GM03348 (cell line): ENCODE measurements around the gene STARD6.
A peak's percentile ranks its signal among the peaks of the same experiment; 100 is the strongest.
"Not testable (repeated sequence)": the region's sequence is repeated elsewhere in the genome, so short reads cannot be mapped to it uniquely, and the experiment has no call there.

Source experiments
- DNase-seq: peaks from one replicate; pipeline ENCODE4 v3.0.0; 2012; ENCODE audit warnings: low spot score

Gene STARD6

DNA sequence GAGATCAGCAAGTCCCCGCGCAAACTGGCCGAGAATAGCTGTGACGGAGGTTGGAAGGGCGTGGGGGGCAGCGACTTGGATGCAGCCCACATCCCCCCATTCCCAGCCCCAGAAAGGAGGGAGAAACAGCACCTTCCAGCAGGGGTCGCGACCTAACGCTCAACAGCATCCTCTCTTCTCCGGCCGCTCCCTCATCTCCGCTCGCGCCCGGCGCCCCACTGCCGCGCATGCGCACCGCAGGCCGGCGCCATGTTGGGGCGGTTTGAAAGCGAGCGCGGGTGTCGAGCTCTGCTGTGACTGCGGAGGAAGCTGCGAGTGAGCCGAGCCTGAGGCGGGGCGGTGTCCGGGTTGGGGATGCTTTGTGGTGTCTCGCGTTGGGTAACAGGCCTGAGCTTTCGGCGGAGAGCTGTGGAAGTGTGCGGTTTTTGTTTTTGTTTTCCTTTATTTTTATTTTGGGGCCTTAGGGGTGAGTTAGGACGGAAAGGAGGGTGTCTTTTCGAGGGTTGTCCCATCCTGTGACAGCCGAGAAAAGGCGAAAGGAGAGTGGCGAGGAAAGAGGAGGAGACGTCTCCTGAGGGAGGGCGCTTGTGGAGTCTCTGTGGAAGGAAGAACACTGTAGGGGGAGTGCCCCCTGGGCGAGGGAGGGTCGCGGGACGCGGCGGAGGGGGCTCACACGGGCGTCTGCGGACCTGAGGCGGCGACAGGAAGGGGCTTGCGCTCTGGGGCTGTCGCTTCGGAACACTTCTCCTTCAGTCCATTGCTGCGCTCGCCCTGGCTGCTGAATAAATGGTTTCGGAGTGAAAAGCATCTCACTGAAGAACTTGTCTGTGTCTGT is at the start of gene STARD6, which contains the start of gene C18orf54:
Gene STARD6 (minus strand): TSS at position 199 of the 835 bp plus-strand sequence. CDS start 3,285 bp downstream, outside the sequence.
Gene C18orf54 (plus strand): TSS at position 247 of the 835 bp plus-strand sequence. CDS start 2,667 bp downstream, outside the sequence.
- DNase-seq, result peak; percentile 98

GRCh38 chr18:54405290-54405689 is 47.6 kb upstream of the STARD6 start:
- DNase-seq, result no peak

- DNase-seq, result no peak
These were observed 39.1 kb upstream of the STARD6 start for GRCh38 chr18:54396760-54397159.

DNA sequence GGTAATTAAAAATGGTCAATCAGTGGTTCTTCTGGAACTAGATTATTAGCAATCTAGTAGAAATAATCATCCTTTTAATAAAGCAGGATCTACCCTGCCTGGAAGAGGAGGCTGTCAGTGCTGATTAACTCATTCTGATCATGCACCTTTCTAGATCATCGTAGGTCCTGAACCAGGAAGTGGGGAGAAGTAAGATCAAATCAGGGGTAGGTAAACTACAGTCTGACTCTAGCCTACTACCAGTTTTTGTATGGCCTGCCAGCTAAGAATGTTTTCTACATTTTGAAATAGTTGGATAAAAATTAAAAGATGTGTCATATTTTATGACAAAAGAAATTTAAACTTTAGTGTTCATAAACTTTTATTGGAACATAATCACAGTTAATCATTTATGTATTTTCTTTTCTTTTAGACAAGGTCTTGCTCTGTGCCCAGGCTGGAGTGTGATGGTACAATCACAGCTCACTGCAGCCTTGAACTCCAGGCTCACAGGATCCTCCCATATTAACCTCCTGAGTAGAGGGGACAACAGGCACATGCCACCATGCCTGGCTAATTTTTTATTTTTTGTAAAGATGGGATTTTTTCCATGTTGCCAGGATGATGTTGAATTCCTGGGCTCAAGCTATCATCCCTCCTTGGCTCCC is 36.1 kb upstream of the STARD6 start:
- no peak for DNase-seq

- DNase-seq, result peak; percentile 67
These were observed 34.9 kb upstream of the STARD6 start for GRCh38 chr18:54392543-54393023.

GRCh38 chr18:54390838-54391237 is 33.2 kb upstream of the STARD6 start:
- no peak for DNase-seq

DNA sequence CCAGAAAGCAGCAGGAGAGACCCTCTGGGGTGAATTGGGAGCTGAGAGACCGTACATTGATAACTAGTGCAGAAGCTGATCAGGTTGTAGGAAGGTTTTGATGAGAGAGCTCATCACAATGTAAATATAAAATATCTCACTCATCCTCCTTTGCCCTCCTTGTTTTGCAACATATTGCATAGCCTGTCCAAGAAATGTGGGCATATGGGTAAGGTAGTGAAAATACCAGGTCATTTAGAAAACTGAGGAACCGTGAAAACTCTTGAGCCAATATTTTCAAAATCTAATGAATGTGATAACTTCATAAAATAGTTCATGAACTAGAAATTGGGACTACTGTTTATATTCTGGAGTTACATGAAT is 31.5 kb upstream of the STARD6 start:
- DNase-seq, result no peak

DNA sequence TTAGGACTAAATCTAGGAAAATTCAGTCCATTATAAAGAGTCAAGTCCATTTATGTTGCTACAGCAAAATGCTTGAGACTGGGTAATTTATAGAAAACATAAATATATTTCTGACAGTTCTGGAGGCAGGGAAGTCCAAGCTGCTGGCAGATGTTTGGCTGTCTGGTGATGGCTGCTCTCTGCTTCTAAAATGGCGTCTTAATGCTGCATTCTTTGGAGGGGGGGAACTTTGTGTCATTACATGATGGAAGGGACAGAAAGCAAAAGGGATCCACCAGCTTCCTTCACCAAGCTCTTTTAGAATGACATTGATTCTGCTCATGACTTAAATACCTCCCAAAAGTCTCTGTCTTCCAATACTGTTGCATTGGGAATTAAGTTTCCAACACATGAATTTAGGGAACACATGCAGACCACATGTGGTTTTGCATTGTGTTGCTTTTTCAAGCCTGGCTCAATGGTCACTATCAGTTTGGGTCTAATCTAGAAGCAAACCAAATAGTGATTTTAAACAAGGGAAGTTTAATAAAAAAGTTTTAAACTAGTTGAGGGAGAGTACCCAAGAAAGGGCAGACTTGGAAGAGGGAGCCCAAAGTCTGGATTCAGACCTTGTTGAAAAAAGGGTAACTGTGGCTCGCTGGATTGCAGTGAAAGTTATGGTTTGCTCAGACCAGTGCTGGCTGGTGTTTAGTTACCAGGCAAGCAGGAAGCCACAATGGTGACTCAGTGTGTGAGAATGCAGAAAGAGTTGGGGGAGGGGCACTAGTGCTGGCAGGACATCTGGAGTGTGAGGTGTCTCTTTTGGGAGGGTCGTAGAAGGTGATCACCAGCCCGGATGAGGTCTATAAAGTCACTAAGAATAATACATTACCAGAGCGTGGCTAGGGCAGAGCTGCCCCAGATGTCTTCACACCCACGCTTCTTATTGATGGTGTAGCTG is 30.8 kb upstream of the STARD6 start:
- DNase-seq, result peak; percentile 64

DNA sequence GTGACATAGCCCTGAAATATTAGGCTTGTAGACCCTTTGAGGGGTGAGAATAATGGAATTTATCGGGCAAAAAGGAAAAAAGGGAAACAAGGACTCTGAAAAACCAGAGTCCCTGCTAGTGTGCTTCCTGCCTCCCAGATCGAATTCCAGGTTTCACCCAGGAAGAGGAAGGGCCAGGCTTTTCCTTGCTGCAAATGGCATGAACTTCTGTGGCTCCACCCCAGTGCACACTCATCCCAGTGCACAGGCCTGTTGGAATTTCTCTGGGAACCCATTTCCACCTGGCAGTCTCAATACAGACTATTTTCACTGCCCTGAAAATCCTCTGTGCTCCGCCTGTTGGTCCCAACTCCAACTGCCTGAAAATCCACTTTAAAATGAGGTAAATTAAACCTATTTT is 30.0 kb upstream of the STARD6 start:
- DNase-seq, result no peak

DNA sequence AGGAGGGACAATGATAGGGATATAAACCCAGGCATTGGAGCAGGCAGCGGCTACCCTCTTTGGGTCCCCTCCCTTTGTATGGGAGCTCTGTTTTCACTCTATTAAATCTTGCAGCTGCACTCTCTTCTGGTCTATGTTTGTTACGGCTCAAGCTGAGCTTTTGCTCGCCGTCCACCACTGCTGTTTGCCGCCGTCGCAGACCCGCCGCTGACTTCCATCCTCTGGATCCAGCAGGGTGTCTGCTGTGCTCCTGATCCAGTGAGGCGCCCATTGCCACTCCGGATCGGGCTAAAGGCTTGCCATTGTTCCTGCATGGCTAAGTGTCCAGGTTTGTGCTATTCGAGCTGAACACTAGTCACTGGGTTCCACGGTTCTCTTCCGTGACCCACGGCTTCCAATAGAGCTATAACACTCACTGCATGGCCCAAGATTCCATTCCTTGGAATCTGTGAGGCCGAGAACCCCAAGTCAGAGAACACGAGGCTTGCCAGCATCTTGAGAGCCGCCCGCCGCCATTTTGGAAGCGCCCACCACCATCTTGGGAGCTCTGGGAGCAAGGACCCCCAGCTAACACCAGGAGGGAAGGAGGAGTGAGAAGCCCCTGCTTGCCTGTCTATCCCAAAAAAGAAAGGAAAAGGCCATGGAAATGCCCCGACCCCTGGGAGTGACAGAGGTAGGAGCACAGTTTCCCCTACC is 29.3 kb upstream of the STARD6 start:
- not testable (repeated sequence) for DNase-seq

DNA sequence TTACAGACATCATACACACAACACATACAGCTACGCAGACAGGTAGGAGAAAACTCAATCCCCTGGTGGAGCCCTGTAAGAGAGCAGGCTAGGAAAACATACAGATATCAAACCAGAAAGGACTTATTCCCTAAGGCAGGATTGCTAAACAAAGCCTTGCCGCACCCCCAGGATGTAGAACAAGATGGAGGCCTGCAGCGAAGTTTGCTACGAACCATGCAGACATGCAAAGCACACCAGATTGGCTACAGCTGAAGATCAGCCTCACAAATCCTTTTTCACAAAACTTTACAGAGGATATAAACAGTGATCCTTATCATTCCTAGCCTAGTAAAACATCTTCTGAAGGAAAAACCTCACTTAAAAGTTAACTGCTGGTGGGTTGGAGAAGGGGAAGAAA is 28.4 kb upstream of the STARD6 start:
- no peak for DNase-seq

- DNase-seq, result no peak
These were observed 25.1 kb upstream of the STARD6 start for GRCh38 chr18:54382733-54383252.

GRCh38 chr18:54382076-54382475 is 24.4 kb upstream of the STARD6 start:
- DNase-seq, result no peak

GRCh38 chr18:54381640-54382039 is 24.0 kb upstream of the STARD6 start:
- DNase-seq, result no peak

GRCh38 chr18:54378057-54378456 is 20.4 kb upstream of the STARD6 start:
- DNase-seq, result no peak

GRCh38 chr18:54360406-54360805 is 2.7 kb upstream of the STARD6 start:
- DNase-seq, result peak; percentile 3

DNA sequence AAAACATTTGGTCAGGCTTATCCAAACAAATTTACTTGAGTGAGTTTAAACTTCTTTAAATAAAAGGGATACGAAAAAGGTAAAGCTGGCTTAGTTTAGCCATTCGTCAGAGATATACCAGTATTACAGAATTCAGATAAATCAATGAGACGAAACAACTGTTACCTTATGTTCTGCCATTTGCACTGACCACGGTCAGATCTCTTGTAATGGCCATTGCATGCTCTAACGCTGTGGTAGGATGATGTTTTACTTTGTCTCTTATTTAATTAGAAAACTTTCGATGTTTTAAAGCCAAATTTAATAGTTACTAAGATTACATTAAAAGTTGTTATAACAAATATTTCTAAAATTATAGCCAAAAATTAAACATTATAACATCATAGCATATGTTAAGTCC is 1.6 kb upstream of the STARD6 start:
- no peak for DNase-seq

DNA sequence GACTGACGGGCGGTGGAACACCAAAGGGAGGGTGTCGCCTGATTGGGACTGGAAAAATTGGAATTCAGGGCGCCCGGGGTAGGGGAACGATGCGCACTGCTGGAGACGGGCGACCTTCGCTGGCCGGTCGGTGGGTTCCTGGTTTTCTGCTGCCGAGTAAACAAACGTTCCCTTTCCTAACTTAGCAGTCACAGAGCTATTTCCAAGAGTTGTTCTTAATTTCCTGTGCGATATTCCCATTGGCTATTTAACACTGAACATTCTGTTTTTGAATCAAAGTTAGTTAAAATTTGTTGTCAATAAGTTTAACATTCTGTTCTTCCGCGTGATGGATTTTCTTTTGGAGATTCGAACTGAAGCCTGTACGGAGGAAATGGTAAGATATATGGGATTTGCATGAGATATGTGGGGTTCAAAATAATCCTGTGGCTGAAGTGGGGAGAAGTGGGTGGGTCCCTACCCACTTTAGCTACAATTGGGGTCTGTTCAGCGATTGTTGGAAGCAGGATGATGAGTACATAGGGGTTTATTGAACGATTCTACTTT is 910 bp upstream of the STARD6 start:
- peak; percentile 43 for DNase-seq

GRCh38 chr18:54357082-54357659 is 487 bp downstream of the STARD6 start:
- DNase-seq, result no peak

DNA sequence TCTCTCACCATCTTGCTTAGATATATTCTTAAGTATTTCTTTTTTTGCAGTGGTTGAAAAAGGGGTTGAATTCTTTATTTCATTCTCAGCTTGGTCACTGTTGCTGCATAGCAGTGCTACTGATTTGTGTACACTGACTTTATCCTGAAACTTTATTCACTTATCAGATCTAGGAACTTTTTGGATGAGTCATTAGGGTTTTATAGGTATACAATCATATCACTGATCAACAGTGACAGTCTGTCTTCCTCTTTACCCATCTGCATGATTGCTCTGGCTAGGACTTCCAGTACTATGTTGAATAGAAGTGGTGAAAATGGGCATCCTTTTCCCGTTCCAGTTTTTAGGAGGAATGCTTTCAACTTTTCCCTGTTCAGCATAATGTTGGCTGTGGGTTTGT is 6.5 kb downstream of the STARD6 start:
- DNase-seq, result no peak

DNA sequence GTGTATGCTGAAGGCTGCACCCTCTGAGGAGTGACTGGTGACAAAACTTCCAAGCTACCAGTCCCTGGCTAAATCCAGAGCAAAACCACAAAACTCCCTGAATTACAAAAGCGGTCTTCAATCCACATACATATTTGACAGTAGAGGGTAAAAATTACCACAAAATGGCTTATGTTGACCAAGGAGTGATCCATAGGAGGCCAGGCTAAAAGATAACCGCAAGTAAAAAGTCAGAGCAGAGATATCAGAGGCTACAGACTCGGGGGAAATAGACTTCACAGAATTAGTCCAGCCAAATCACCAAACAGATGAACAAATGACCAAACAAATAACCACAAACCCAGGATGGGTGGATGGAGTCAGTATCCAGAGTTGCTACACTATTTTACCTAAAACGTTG is 19.4 kb downstream of the STARD6 start:
- DNase-seq, result no peak
